IgD-negative memory B cell (primary cell): Measurements from ENCODE around the gene C8G. TPM values are rescaled to one million over a fixed set of nuclear protein-coding genes. Genes with fewer than 3 reads are reported as not detected.

Experiments used
- H3K27ac Mint-ChIP-seq, 3 donors: one replicate each; pipeline ENCODE4 v1.8.0; 2020 to 2022; ENCODE audit warnings: mild to moderate bottlenecking in 3 of 3, mixed read lengths in 3 of 3, moderate library complexity in 1 of 3
- H3K27me3 Mint-ChIP-seq: one replicate; pipeline ENCODE4 v1.8.0; 2021; ENCODE audit warnings: mixed read lengths
- H3K36me3 Mint-ChIP-seq: one replicate; pipeline ENCODE4 v1.8.0; 2020; ENCODE audit warnings: mild to moderate bottlenecking, mixed read lengths
- H3K4me1 Mint-ChIP-seq, 3 donors: one replicate each; pipeline ENCODE4 v1.8.0; 2020 to 2022; ENCODE audit warnings: mixed read lengths in 3 of 3, mild to moderate bottlenecking in 1 of 3
- H3K4me3 Mint-ChIP-seq, 4 donors: one replicate each; pipeline ENCODE4 v1.8.0; 2020 to 2022; ENCODE audit warnings: mild to moderate bottlenecking in 4 of 4, mixed read lengths in 4 of 4, moderate library complexity in 3 of 4
- H3K9me3 Mint-ChIP-seq, 3 donors: one replicate each; pipeline ENCODE4 v1.8.0; 2020 to 2021; ENCODE audit warnings: mixed read lengths in 3 of 3, mild to moderate bottlenecking in 1 of 3
- polyA plus RNA-seq: library from polyadenylated mRNA; unstranded; fragments of 300-500 nt; fragmentation: Illumina TruSeq; gene quantifications from one replicate; pipeline ENCODE4 v1.2.3, GENCODE V29; 2021

The C8G gene
- polyA plus RNA-seq, 1 donor from 2014 or later, result not detected

GRCh38 chr9:136910901-136911245, 34.2 kb upstream of the C8G start:
- Mint-ChIP-seq H3K27me3 (no peaks in the 10 kb centered on the region), H3K27ac (no peak overlapping the region), H3K4me1 (peaks cover 0 to 3% (median 0%) of the 10 kb centered on the region in 3 donors), H3K36me3 (peaks cover 4% of the 10 kb centered on the region), H3K4me3 (no peak overlapping the region), H3K9me3 (no peaks in the 10 kb centered on the region)

GRCh38 chr9:136913701-136914438, 31.2 kb upstream of the C8G start:
- Mint-ChIP-seq H3K4me3 (no peak overlapping the region), H3K9me3 (no peaks in the 10 kb centered on the region), H3K36me3 (peaks cover 4% of the 10 kb centered on the region), H3K27me3 (no peaks in the 10 kb centered on the region), H3K4me1 (no peaks in the 10 kb centered on the region), H3K27ac (peak overlapping the region in 1 of 3 donors; percentile 13)

DNA sequence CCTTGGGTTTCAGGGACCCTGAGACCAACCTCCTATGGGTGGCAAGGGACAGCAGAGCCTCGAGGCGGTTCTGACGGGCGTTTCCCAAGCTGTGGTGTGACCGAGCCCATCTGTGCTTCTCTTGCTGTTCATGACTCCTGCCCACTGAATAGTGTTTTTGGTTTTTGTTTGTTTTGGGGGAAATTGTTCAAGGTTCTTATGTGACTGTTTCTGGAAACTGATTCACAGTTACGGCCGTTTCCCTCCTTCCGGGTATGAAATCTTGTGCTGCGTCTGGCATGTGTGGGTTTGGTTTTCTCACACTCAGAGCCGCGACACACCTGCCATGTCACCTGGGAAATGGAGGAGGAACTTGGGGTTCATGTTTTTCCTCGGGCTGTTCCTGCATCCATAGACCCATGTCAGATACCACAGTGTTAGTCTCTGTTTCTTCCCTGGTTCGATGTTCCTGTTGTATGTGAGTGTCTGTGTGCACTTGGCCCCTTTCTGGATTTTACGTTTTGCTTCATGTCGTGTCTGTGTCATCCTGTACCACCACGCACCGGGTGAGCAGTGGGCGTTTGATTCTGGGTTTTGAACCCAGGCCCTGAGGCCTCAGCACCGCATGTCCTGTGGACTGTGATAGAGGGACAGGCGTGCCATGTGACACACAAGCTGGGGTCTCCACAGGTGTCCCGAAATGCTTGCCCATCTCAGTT, 29.3 kb upstream of the C8G start:
- Mint-ChIP-seq H3K4me1 (no peaks in the 10 kb centered on the region), H3K27me3 (no peaks in the 10 kb centered on the region), H3K36me3 (peaks cover 3% of the 10 kb centered on the region), H3K9me3 (no peaks in the 10 kb centered on the region), H3K4me3 (no peak overlapping the region), H3K27ac (no peak overlapping the region)

DNA sequence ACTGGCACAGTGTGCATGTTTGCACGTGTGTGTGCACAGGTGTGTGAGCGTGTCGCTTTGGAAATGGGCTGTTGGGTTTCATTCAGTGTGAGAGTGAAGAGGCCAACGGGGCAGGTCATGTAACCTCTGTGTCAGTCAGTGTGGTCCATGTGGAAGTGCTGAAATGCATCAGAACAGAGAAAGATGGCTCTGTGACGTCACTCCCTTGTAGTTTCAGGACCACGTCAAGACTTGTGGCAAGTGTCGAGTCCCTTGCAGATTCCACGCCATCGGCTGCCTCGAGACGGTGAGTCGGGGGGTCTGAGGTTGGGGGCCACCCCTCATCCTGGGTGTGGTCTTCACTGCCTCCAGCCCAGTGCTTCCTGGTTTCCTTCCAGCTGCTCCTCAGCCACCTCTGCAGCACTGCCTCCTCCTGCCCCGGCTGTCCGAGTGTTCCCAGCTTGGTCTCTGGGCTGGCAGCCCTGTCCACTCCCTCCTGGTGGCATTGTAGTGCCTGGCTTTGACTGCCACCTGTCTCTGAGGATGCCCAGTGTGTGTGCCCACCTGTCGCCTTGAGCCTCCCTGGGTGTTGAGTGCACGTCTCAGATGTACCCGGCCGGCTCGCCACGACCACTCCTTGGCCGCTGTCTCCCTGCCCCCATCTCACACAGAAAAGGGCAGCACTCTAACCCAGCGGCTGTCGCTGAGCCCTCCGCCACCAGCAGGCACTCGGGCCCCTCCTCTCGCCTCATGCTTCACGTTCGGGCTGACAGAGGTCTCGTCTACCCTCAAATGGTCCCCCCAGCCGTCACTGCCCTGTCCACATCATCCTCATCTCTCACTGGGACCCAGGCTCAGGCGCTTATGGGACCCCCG, 28.5 kb upstream of the C8G start:
- peaks cover 3% of the 10 kb centered on the region for H3K36me3 Mint-ChIP-seq
- no peak overlapping the region for H3K27ac Mint-ChIP-seq
- H3K9me3 Mint-ChIP-seq, result no peaks in the 10 kb centered on the region
- peak overlapping the region in 1 of 4 donors; percentile 55 for H3K4me3 Mint-ChIP-seq
- no peaks in the 10 kb centered on the region for H3K4me1 Mint-ChIP-seq
- no peaks in the 10 kb centered on the region for H3K27me3 Mint-ChIP-seq

DNA sequence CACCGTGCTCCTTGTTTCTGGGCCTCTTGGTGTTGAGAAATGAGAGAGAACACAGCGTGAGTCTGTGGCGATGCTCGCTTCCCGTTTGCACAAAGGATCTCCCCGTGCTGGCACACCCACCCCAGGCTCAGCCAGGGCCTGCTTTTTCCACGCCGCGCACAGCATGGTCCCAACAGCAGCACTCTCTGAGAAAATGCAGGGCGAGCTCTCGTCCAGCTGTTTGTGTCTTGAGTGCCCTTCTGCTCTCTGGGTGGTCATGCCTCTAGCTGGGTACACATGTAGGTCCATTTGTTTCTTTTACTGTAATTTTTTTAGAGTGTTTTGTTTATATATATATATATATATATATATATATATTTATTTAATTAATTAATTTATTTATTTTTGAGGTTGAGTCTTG, 27.1 kb upstream of the C8G start:
- Mint-ChIP-seq H3K27ac (no peak overlapping the region), H3K4me1 (no peaks in the 10 kb centered on the region), H3K36me3 (peaks cover 3% of the 10 kb centered on the region), H3K9me3 (no peaks in the 10 kb centered on the region), H3K4me3 (no peak overlapping the region), H3K27me3 (no peaks in the 10 kb centered on the region)

DNA sequence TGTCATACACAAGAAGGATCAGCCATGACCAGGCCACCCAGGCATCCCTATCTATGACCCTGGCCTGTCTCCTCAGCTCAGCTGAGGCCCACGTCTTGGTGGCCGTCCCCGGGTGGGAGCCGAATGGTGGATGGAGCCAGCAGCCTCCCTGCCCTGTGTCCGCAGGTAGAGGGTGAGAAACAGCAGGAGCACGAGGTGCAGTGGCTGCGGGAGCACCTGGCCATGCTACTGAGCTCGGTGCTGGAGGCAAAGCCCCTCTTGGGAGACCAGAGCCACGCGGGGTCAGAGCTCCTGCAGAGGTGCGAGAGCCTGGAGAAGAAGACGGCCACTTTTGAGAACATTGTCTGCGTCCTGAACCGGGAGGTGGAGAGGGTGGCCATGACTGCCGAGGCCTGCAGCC, 25.0 kb upstream of the C8G start:
- peak overlapping the region in 1 of 4 donors; percentile 23 for H3K4me3 Mint-ChIP-seq
- no peaks in the 10 kb centered on the region for H3K27me3 Mint-ChIP-seq
- H3K36me3 Mint-ChIP-seq, result peaks cover 3% of the 10 kb centered on the region
- no peaks in the 10 kb centered on the region for H3K4me1 Mint-ChIP-seq
- no peaks in the 10 kb centered on the region for H3K9me3 Mint-ChIP-seq
- H3K27ac Mint-ChIP-seq, result peak overlapping the region in 1 of 3 donors; percentile 57

- Mint-ChIP-seq H3K4me1 (no peaks in the 10 kb centered on the region), H3K9me3 (no peaks in the 10 kb centered on the region), H3K36me3 (peaks cover 3% of the 10 kb centered on the region), H3K27ac (no peak overlapping the region), H3K27me3 (no peaks in the 10 kb centered on the region), H3K4me3 (no peak overlapping the region)
These were observed 24.3 kb upstream of the C8G start for GRCh38 chr9:136920734-136921231.

- Mint-ChIP-seq H3K9me3 (no peaks in the 10 kb centered on the region), H3K4me3 (no peak overlapping the region), H3K27ac (no peak overlapping the region), H3K36me3 (peaks cover 3% of the 10 kb centered on the region), H3K4me1 (no peaks in the 10 kb centered on the region), H3K27me3 (no peaks in the 10 kb centered on the region)
These were observed 23.7 kb upstream of the C8G start for GRCh38 chr9:136921307-136921706.

GRCh38 chr9:136921718-136922117, 23.3 kb upstream of the C8G start:
- Mint-ChIP-seq H3K4me1 (no peaks in the 10 kb centered on the region), H3K27ac (no peak overlapping the region), H3K36me3 (peaks cover 3% of the 10 kb centered on the region), H3K9me3 (no peaks in the 10 kb centered on the region), H3K27me3 (no peaks in the 10 kb centered on the region), H3K4me3 (no peak overlapping the region)

- no peaks in the 10 kb centered on the region for H3K27me3 Mint-ChIP-seq
- H3K27ac Mint-ChIP-seq, result no peak overlapping the region
- peaks cover 0 to 2% (median 0%) of the 10 kb centered on the region in 3 donors for H3K4me1 Mint-ChIP-seq
- H3K36me3 Mint-ChIP-seq, result peaks cover 2% of the 10 kb centered on the region
- no peaks in the 10 kb centered on the region for H3K9me3 Mint-ChIP-seq
- no peak overlapping the region for H3K4me3 Mint-ChIP-seq
These were observed 22.5 kb upstream of the C8G start for GRCh38 chr9:136922540-136922939.

GRCh38 chr9:136923881-136924280, 21.2 kb upstream of the C8G start:
- Mint-ChIP-seq H3K27me3 (no peaks in the 10 kb centered on the region), H3K9me3 (no peaks in the 10 kb centered on the region), H3K36me3 (peaks cover 4% of the 10 kb centered on the region), H3K27ac (peak overlapping the region in 1 of 3 donors; percentile 50), H3K4me1 (peaks cover 3 to 6% (median 3%) of the 10 kb centered on the region in 3 donors), H3K4me3 (no peak overlapping the region)

DNA sequence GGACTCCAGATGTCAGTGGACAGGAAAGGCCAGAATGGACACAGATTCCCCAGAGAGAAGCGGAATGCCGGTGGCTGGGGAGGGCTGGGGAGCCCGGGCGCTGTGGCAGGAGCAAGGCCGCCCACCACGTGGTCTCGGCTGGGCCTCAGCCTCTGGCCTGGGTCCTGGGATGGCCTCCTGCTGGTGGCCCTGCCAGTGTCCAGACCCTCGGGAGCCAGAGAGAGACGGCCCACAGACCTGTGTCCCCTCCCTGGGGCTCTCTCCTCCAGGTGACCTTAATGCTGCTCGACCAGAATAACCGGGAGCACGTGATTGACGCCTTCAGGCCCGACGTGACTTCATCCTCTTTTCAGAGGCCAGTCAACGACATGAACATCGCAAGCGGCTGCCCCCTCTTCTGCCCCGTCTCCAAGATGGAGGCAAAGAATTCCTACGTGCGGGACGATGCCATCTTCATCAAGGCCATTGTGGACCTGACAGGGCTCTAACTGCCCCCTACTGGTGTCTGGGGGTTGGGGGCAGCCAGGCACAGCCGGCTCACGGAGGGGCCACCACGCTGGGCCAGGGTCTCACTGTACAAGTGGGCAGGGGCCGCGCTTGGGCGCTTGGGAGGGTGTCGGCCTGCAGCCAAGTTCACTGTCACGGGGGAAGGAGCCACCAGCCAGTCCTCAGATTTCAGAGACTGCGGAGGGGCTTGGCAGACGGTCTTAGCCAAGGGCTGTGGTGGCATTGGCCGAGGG, 19.5 kb upstream of the C8G start:
- Mint-ChIP-seq H3K4me1 (peaks cover 5 to 8% (median 5%) of the 10 kb centered on the region in 3 donors), H3K27me3 (no peaks in the 10 kb centered on the region), H3K36me3 (peaks cover 2% of the 10 kb centered on the region), H3K9me3 (no peaks in the 10 kb centered on the region), H3K27ac (no peak overlapping the region), H3K4me3 (no peak overlapping the region)

GRCh38 chr9:136926154-136926704, 18.8 kb upstream of the C8G start:
- Mint-ChIP-seq H3K36me3 (peaks cover 2% of the 10 kb centered on the region), H3K4me3 (no peak overlapping the region), H3K27ac (no peak overlapping the region), H3K27me3 (no peaks in the 10 kb centered on the region), H3K9me3 (no peaks in the 10 kb centered on the region), H3K4me1 (peaks cover 5 to 8% (median 5%) of the 10 kb centered on the region in 3 donors)

DNA sequence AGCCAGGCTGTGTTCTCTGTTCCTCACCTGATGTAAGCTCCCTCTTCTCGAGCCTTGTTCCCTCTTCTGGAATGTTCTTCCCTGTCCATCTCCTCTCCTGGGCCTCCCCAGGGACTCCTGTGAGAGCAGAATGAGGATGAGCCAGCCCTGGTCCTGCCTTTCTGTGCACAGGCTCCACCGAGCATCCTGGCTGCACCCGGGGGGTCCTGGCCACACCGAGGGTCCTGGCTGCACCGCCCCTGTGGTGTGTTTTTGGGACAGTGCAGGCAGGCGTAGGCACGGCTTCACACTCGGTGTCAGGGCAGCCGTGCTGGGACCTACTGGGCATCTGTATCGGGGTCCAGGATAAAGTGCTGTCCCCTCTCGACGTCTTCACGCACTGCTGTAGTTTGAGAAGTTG, 18.3 kb upstream of the C8G start:
- no peaks in the 10 kb centered on the region for H3K9me3 Mint-ChIP-seq
- peaks cover 2% of the 10 kb centered on the region for H3K36me3 Mint-ChIP-seq
- peaks cover 6 to 8% (median 6%) of the 10 kb centered on the region in 3 donors for H3K4me1 Mint-ChIP-seq
- H3K27me3 Mint-ChIP-seq, result no peaks in the 10 kb centered on the region
- no peak overlapping the region for H3K27ac Mint-ChIP-seq
- H3K4me3 Mint-ChIP-seq, result no peak overlapping the region
